Measurements from ENCODE around the gene GPR15LG.
"Not testable (repeated sequence)": the region's sequence is repeated elsewhere in the genome, so short reads cannot be mapped to it uniquely, and the experiment has no call there.

GPR15LG gene

DNA sequence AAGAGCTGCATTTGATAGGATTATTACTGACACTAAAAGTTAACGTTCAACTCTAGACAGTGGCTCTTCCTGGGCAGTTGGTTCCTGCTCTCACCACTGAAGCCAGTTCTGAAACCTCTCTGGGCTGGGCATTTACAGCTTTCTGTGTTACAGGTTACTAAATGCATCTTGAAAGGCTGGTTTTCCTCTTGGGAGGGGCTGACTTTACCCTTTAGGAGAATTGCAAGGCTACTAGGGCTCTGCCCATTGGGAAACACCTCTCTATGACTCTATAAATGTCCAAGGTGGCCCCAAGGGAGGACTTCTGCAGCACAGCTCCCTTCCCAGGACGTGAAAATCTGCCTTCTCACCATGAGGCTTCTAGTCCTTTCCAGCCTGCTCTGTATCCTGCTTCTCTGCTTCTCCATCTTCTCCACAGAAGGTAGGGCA, at the start of gene GPR15LG:
Gene GPR15LG (plus strand): TSS at position 301 of the 429 bp plus-strand sequence. CDS start 51 bp downstream, at position 352.
- DNase-seq (ENCODE audit: extremely low read depth, low read depth) = no peak
- TF ChIP-seq, protein P1, sequence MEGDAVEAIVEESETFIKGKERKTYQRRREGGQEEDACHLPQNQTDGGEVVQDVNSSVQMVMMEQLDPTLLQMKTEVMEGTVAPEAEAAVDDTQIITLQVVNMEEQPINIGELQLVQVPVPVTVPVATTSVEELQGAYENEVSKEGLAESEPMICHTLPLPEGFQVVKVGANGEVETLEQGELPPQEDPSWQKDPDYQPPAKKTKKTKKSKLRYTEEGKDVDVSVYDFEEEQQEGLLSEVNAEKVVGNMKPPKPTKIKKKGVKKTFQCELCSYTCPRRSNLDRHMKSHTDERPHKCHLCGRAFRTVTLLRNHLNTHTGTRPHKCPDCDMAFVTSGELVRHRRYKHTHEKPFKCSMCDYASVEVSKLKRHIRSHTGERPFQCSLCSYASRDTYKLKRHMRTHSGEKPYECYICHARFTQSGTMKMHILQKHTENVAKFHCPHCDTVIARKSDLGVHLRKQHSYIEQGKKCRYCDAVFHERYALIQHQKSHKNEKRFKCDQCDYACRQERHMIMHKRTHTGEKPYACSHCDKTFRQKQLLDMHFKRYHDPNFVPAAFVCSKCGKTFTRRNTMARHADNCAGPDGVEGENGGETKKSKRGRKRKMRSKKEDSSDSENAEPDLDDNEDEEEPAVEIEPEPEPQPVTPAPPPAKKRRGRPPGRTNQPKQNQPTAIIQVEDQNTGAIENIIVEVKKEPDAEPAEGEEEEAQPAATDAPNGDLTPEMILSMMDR (IDR thresholded peaks at IDR 0.05; ENCODE audit: low read depth, low read length, missing control alignments) = no peak
- H3K4me3 ChIP-seq (replicated peaks; ENCODE audit: low read depth, low read length) = no peak within 1 kb of the TSS

DNA sequence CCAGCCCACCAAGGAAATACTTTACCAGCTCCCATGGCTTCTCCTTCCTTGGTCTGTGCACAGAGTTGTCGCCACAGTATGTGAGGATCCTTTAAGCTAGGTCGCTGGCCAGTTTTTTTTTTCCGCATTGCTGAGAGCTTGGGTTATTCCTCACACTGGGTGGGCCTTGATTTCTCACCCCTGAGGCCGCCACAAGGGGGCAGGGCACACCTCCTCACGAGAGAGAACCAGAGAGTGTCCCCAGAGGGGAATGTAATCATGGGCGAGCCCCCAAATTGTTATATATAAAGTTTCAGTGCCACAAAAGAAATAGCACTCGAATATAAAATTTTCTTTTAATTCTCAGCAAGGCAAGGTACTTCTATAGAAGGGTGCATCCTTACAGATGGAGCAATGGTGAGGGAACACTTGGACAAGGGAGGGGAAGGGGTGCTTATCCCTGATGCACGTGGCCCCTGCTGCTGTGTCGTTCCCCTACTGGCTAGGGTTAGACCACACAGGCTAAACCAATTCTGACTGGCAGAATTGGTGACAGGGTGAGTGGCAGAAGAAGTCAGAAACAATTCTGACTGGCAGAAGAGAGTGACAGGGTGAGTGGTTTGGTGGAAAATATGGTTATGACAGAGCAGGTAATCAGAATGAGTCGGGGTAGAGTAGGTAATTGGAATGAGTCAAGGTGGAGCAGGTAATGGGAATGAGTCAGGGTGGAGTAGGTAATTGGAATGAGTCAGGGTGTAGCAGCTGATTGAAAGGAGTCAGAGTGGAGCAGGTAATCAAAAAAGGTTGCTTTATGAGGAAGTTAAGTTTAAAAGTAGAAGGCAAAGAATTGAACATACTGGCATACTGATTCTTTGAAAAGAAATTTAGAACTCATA, 47.5 kb upstream of the GPR15LG start:
- not testable (repeated sequence) for DNase-seq (ENCODE audit: extremely low read depth, low read depth)

DNA sequence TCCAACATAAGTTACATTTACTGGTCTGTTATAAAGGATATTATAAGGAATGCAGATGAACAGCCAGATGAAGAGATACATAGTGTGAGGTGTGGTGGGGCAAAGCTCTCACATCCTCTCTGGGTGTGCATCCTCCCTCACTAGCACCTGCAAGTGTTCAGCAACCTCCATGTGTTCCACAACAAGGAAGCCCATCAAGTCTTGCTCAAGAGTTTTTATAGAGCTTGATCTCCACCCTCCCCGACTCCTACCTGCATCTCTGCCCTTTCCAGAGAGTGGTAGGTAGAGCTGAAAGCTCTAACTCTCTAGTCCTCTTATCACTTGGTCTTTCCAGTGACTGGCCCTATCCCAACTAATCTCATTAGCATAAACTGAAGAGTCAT, 46.8 kb upstream of the GPR15LG start:
- no peak overlapping the region for H3K4me3 ChIP-seq (replicated peaks; ENCODE audit: low read depth, low read length)
- TF ChIP-seq, protein P1 (IDR thresholded peaks at IDR 0.05; ENCODE audit: low read depth, low read length, missing control alignments) = no peak
- DNase-seq (ENCODE audit: extremely low read depth, low read depth) = no peak

More for the DNA sequence above, 47.5 kb upstream of the GPR15LG start:
- TF ChIP-seq, protein P1 (IDR thresholded peaks at IDR 0.05; ENCODE audit: low read depth, low read length, missing control alignments) = peak; percentile 27
- H3K4me3 ChIP-seq (replicated peaks; ENCODE audit: low read depth, low read length) = not testable (repeated sequence)

DNA sequence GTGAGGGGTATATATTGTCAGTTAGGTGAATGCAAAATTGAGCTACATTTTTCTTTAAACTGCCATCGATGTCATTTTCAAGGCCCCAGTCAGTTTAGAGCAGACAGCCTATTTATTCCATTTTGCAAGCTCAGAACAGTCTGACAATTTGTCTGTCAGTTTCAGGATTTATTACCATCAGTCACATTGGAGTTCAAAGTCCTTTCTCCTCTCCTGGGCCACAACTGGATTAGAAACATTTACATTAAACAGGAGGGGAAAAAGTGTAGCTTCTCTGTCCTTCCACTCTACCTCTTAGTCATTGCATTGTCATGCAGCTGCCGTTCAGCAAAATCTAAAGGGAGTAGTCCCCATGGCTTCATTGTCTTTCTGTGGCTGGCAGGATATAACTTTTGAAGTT, 37.8 kb upstream of the GPR15LG start:
- no peak overlapping the region for H3K4me3 ChIP-seq (replicated peaks; ENCODE audit: low read depth, low read length)
- DNase-seq (ENCODE audit: extremely low read depth, low read depth) = no peak
- TF ChIP-seq, protein P1 (IDR thresholded peaks at IDR 0.05; ENCODE audit: low read depth, low read length, missing control alignments) = no peak

DNA sequence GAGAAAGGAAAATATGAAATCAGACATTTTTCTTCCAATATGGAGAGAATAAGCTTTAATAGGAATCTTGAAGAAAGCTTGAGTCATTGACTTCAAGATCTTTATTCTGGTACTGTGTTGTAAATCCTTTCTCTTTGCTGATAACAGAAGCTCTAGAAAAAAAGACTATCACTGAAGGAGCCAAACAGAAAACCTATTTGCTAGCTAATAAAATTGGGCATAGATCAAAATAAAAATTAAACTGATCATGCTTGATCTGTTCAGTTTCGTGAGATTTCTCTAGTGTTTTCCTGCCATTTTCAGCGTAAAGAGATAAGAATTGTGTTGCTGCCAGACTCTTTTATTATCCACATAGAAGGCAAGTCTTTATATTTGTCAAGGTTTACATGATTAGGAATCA, 35.8 kb upstream of the GPR15LG start:
- TF ChIP-seq, protein P1 (IDR thresholded peaks at IDR 0.05; ENCODE audit: low read depth, low read length, missing control alignments) = no peak
- DNase-seq (ENCODE audit: extremely low read depth, low read depth) = no peak
- H3K4me3 ChIP-seq (replicated peaks; ENCODE audit: low read depth, low read length) = no peak overlapping the region

DNA sequence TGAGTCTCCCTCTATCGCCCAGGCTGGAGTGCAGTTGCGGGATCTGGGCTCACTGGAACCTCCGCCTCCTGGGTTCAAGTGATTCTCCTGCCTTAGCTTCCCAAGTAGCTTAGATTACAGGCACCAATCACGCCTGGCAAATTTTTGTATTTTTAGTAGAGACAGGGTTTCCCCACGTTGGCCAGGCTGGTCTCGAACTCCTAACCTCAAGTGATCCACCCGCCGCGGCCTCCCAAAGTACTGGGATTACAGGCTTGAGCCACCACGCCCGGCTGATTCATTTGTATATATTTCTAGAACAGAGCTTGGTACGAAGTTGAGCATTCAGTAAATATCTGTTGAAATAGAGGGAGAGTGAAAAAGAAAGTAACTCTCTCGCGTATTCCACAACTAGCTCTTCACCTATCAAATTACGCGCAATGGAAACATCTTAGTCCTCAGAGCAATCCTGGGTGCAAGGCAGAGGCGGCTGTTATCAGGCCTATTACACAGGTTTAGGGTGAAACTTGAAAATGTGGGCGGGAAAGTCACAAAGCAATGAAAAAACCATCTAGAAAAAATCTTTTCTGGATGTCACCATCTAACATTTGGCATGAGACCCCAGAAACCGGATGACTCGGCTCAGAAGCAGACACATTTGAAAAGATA, 35.0 kb upstream of the GPR15LG start:
- TF ChIP-seq, protein P1 (IDR thresholded peaks at IDR 0.05; ENCODE audit: low read depth, low read length, missing control alignments) = no peak
- no peak for DNase-seq (ENCODE audit: extremely low read depth, low read depth)

More for the DNA sequence above, 35.0 kb upstream of the GPR15LG start:
- peak overlapping the region; percentile 85 for H3K4me3 ChIP-seq (replicated peaks; ENCODE audit: low read depth, low read length)
